K562 (cell line): Measurements from ENCODE around the gene BTRC. TPM values are rescaled to one million over a fixed set of nuclear protein-coding genes. Genes with fewer than 3 reads are reported as not detected.

Source experiments
- ATAC-seq: fragments of 200-7000 bp; cut with Tn5 transposase; 3 replicates; pipeline ENCODE4 v1.9.1; 2020; ENCODE audit warnings: moderate library complexity
- BruUV-seq: library from RNA; stranded (reverse); fragments of 400-500 nt; replicated peaks from 2 replicates; lab custom pipeline; 2021; lab: Mats Ljungman, UMichigan
- CTCF ChIA-PET: fragments of 300-600 bp; formaldehyde crosslinking; extraction: SDS; loops from one replicate; lab custom pipeline; 2021; ENCODE audit warnings: low intra/inter-chr PET ratio; lab: Yijun Ruan, JAX
- POLR2A ChIA-PET: fragments of 300-600, 350-650 bp; sonication (Branson Sonifier 250); formaldehyde crosslinking; extraction: SDS; loops from one replicate; lab custom pipeline; 2021; ENCODE audit warnings: antibody characterized with exemption, inconsistent platforms; lab: Yijun Ruan, JAX
- DNase-seq, 4 experiments: peaks; one replicate each; pipeline versions ENCODE4 v3.0.0 to v3.0.0-alpha.2; 2011 to 2018; ENCODE audit warnings: low spot score in 3 of 4, mixed read lengths in 3 of 4; ENCODE audit errors: extremely low read depth in 1 of 4
- FAIRE-seq: peaks from 2 replicates; lab custom pipeline; 2011; peaks lifted over from hg19 to GRCh38; lab: Jason Lieb, UNC
- H2AFZ ChIP-seq: 2 replicates; pipeline ENCODE4 v1.6.0; 2011; ENCODE audit warnings: low read depth, low read length, control low read depth, inconsistent platforms
- H3K27ac ChIP-seq: fragments of 200-600 bp; 3 replicates; pipeline ENCODE4 v1.8.0; 2011; ENCODE audit warnings: low read depth, mild to moderate bottlenecking, control low read depth, inconsistent platforms, low read length, moderate library complexity, mixed read lengths; ENCODE audit errors: extremely low read depth
- H3K27me3 ChIP-seq, 2 experiments: fragments of 300-600 bp in 1 of 2; 2 replicates in 1 of 2; 3 replicates in 1 of 2; pipeline versions ENCODE4 v1.6.0 to v1.8.0; 2011; ENCODE audit warnings: inconsistent platforms in 2 of 2, low read length in 2 of 2, mild to moderate bottlenecking in 1 of 2, mixed read lengths in 1 of 2, moderate library complexity in 1 of 2; ENCODE audit not compliant: control insufficient read depth in 2 of 2, insufficient read depth in 2 of 2
- H3K36me3 ChIP-seq: fragments of 300-600 bp; 3 replicates; pipeline ENCODE4 v1.8.0; 2011; ENCODE audit warnings: mild to moderate bottlenecking, low read length, inconsistent platforms; ENCODE audit not compliant: control insufficient read depth, insufficient read depth
- H3K4me1 ChIP-seq, 2 experiments: fragments of 200-600 bp in 1 of 2; replicated peaks in 1 of 2; 2 replicates in 1 of 2; 3 replicates in 1 of 2; pipeline versions ENCODE4 v1.5.1 to v1.8.0; 2011; ENCODE audit warnings: inconsistent platforms in 2 of 2, low read length in 2 of 2, mild to moderate bottlenecking in 1 of 2, mixed read lengths in 1 of 2, moderate library complexity in 1 of 2; ENCODE audit not compliant: control insufficient read depth in 2 of 2, insufficient read depth in 2 of 2
- H3K4me2 ChIP-seq: 2 replicates; pipeline ENCODE4 v1.6.1; 2011; ENCODE audit warnings: low read length, control low read depth, inconsistent platforms, mixed read lengths; ENCODE audit not compliant: insufficient read depth
- H3K4me3 ChIP-seq: fragments of 200-600 bp; sonication (generic), shearing (Covaris generic); 2 replicates; pipeline ENCODE4 v1.5.1; 2016; ENCODE audit warnings: control low read depth, inconsistent platforms
- H3K79me2 ChIP-seq: fragments of 200-600 bp; 3 replicates; pipeline ENCODE4 v1.8.0; 2011; ENCODE audit warnings: low read length, inconsistent platforms; ENCODE audit not compliant: control insufficient read depth, insufficient read depth
- H3K9ac ChIP-seq, 2 experiments: 2 replicates each; pipeline versions ENCODE4 v1.6.0 to v1.6.1; 2011; ENCODE audit warnings: low read depth in 2 of 2, low read length in 2 of 2, control low read depth in 1 of 2, inconsistent platforms in 1 of 2, mild to moderate bottlenecking in 1 of 2, mixed read lengths in 1 of 2; ENCODE audit not compliant: insufficient read depth in 1 of 2
- H3K9me1 ChIP-seq: one replicate; pipeline ENCODE4 v1.6.0; 2011; ENCODE audit warnings: inconsistent platforms, mild to moderate bottlenecking, low read length, moderate library complexity; ENCODE audit not compliant: control insufficient read depth, insufficient read depth
- H3K9me3 ChIP-seq: replicated peaks from 2 replicates; pipeline ENCODE4 v1.5.1; 2011; ENCODE audit warnings: low read depth, low read length, inconsistent platforms; ENCODE audit not compliant: control insufficient read depth, insufficient read depth
- H4K20me1 ChIP-seq: replicated peaks from 2 replicates; pipeline ENCODE4 v1.6.1; 2011; ENCODE audit warnings: low read length, inconsistent platforms, mixed read lengths; ENCODE audit not compliant: control insufficient read depth, insufficient read depth
- ARID3A ChIP-seq: IDR thresholded peaks from 2 replicates; pipeline ENCODE4 v1.6.1; 2012; ENCODE audit warnings: low read depth, low read length, improper control_type of control experiment, borderline replicate concordance
- FOXA3 ChIP-seq, 2 experiments: fragments of 450-650 bp in 1 of 2; sonication (generic) in 1 of 2; formaldehyde crosslinking; IDR thresholded peaks in 1 of 2; conservative IDR thresholded peaks in 1 of 2; 2 replicates each; pipeline versions ENCODE4 v1.4.0 to v1.8.0; 2020 to 2022; ENCODE audit warnings: mild to moderate bottlenecking in 2 of 2, missing genetic modification reagents in 1 of 2
- HIVEP1 ChIP-seq: fragments of 250-450 bp; sonication (Bioruptor Pico); IDR thresholded peaks from 2 replicates; pipeline ENCODE4 v1.4.0; 2020; ENCODE audit warnings: mild to moderate bottlenecking
- KHSRP ChIP-seq: fragments of 450-650 bp; IDR thresholded peaks from 2 replicates; pipeline ENCODE4 v1.6.1; 2017
- NR3C1 ChIP-seq: sonication (generic); formaldehyde crosslinking; IDR thresholded peaks from 2 replicates; pipeline ENCODE4 v1.8.1; 2022; ENCODE audit warnings: missing genetic modification reagents
- PHB ChIP-seq: fragments of 250-450 bp; sonication (Bioruptor Pico); IDR thresholded peaks from 2 replicates; pipeline ENCODE4 v1.5.0; 2021
- PHTF2 ChIP-seq: fragments of 250-450 bp; sonication (Bioruptor Pico); IDR thresholded peaks from 2 replicates; pipeline ENCODE4 v1.5.0; 2021; ENCODE audit warnings: mild to moderate bottlenecking
- SMC3 ChIP-seq: conservative IDR thresholded peaks from 2 replicates; pipeline ENCODE4 v1.6.1; 2011; ENCODE audit warnings: low read depth, low read length, improper control_type of control experiment; ENCODE audit not compliant: insufficient read depth
- SOX6 ChIP-seq: fragments of 450-650 bp; IDR thresholded peaks from 2 replicates; pipeline ENCODE4 v1.6.1; 2014; ENCODE audit warnings: mild to moderate bottlenecking
- TAF9B ChIP-seq: fragments of 450-650 bp; IDR thresholded peaks from 2 replicates; pipeline ENCODE4 v1.6.1; 2018; ENCODE audit warnings: mild to moderate bottlenecking; ENCODE audit not compliant: partially characterized antibody
- TFAM ChIP-seq: fragments of 250-450 bp; sonication (Bioruptor Pico); conservative IDR thresholded peaks from 2 replicates; pipeline ENCODE4 v1.5.0; 2021; ENCODE audit warnings: mild to moderate bottlenecking, moderate library complexity
- THAP7 ChIP-seq: fragments of 250-450 bp; sonication (Bioruptor Pico); IDR thresholded peaks from 2 replicates; pipeline ENCODE4 v1.5.0; 2021
- ZNF639 ChIP-seq, 2 experiments: fragments of 200-800 bp in 1 of 2; sonication (Bioruptor generic) in 1 of 2; sonication (generic) in 1 of 2; formaldehyde crosslinking in 1 of 2; IDR thresholded peaks in 1 of 2; conservative IDR thresholded peaks in 1 of 2; 2 replicates each; pipeline versions ENCODE4 v1.5.0 to v1.6.1; 2016 to 2020; ENCODE audit warnings: missing compliant biosample characterization in 1 of 2, missing genetic modification characterization in 1 of 2, missing genetic modification reagents in 1 of 2
- ZNF717 ChIP-seq: fragments of 250-450 bp; sonication (Bioruptor Pico); IDR thresholded peaks from 2 replicates; pipeline ENCODE4 v1.5.0; 2021
- ZNF830 ChIP-seq: fragments of 250-450 bp; sonication (Bioruptor Pico); IDR thresholded peaks from 2 replicates; pipeline ENCODE4 v1.5.0; 2021; ENCODE audit warnings: mild to moderate bottlenecking
- WGBS: fragments of 100-300 bp; shearing (Covaris generic); methylation state at CpG from one replicate; pipeline ENCODE4 v1.1.6; 2016; ENCODE audit warnings: low coverage, mixed read lengths; ENCODE audit not compliant: insufficient coverage; ENCODE audit errors: missing lambda C conversion rate; 5-methylcytosine and 5-hydroxymethylcytosine counted together
- in situ Hi-C: fragments of 300-500 bp; cut with MboI; formaldehyde crosslinking; loops from 4 replicates; pipeline ENCODE4 v1.15.0; 2018; ENCODE audit warnings: inconsistent platforms, mixed read lengths
- intact Hi-C: fragments of 100-400 bp; cut with micrococcal nuclease; formaldehyde crosslinking; loops from 2 replicates; pipeline ENCODE4 v1.14.2; 2022
- polyA plus RNA-seq, 8 experiments: library from polyadenylated mRNA; depleted of rRNA in 4 of 8; stranded (reverse) in 5 of 8; unstranded in 3 of 8; fragments of >200 nt; fragmentation: Nextera tagmentation in 2 of 8; fragmentation: Illumina TruSeq in 1 of 8; extraction: Ambion mirVana in 2 of 8; extraction: Trizol in 1 of 8; gene quantifications; 2 replicates each; pipeline versions ENCODE4 v1.2.1 to v1.2.3, GENCODE V29; 2011 to 2014; ENCODE audit warnings: inconsistent platforms in 1 of 8, missing spikeins in 1 of 8
- total RNA-seq, 7 experiments: library from RNA; depleted of rRNA in 6 of 7; stranded (reverse); fragments of >200 nt in 6 of 7; fragmentation: Illumina TruSeq in 2 of 7; extraction: Trizol in 2 of 7; gene quantifications; 2 replicates each; pipeline versions ENCODE4 v1.2.1 to v1.2.3, GENCODE V29; 2011 to 2021; ENCODE audit warnings: low replicate concordance in 1 of 7

BTRC gene
- total and polyA plus RNA-seq, 9 of the 15 experiments (the other 6 are each of a cell fraction or from before 2014, with no cell fraction given), result 1.6 to 15.4 (median 7.0) TPM

- TF ChIP-seq ARID3A, result peak; percentile 51; the same call in 1 of the 2 replicates
- TF ChIP-seq ZNF717 (CRISPR knock-in tag), result no peak
- peak; percentile 58; the same call in 1 of the 2 replicates for TF ChIP-seq SMC3
- TF ChIP-seq THAP7 (CRISPR knock-in tag), result no peak
- TF ChIP-seq NR3C1, result no peak
- TF ChIP-seq, all 486 proteins: peak for 12
These were observed 113.4 kb downstream of the BTRC start (continued) for GRCh38 chr10:101467286-101467770.

- no peaks in the 10 kb centered on the region for H3K36me3 ChIP-seq
- no peak for DNase-seq
- intact Hi-C loops (no loop called here), in situ Hi-C loops (no loop called here)
- ATAC-seq, result no peak
- CTCF ChIA-PET, result interaction anchor here (1.8 kb wide), 1 partner anchor 167 kb away, joined by 8 read pairs; no protein-coding TSS in a partner anchor
- H3K9ac ChIP-seq, result no peak overlapping the region
- H3K4me2 ChIP-seq, result no peak overlapping the region
- H3K27me3 ChIP-seq, result no peaks in the 10 kb centered on the region
- no peaks in the 10 kb centered on the region for H4K20me1 ChIP-seq
- POLR2A ChIA-PET, result interaction anchor here (1.3 kb wide), 1 partner anchor 20 kb away, joined by 3 read pairs; no protein-coding TSS in a partner anchor
- WGBS, result 42% methylated on average over 2 of the region's 2 CpGs
- no peak overlapping the region for H3K27ac ChIP-seq
- TF ChIP-seq TAF9B (no peak), ZNF639 (CRISPR knock-in tag; conservative IDR thresholded peaks at IDR 0.05 in 1 of 2, IDR thresholded peaks at IDR 0.05 in 1 of 2) (no peak), KHSRP (no peak), FOXA3 (CRISPR knock-in tag; conservative IDR thresholded peaks at IDR 0.05 in 1 of 2, IDR thresholded peaks at IDR 0.05 in 1 of 2) (no peak), TFAM (CRISPR knock-in tag) (no peak), ZNF830 (CRISPR knock-in tag) (no peak), HIVEP1 (CRISPR knock-in tag) (no peak), PHB (CRISPR knock-in tag) (no peak), SOX6 (no peak), PHTF2 (CRISPR knock-in tag) (no peak)
- H3K9me1 ChIP-seq, result no peaks in the 10 kb centered on the region
- no peak overlapping the region for H3K4me3 ChIP-seq
- H3K9me3 ChIP-seq, result no peaks in the 10 kb centered on the region
- H3K4me1 ChIP-seq, result peaks cover 0 to 2% of the 10 kb centered on the region in 2 experiments; a peak in 3 of 5 replicates
- FAIRE-seq, result no peak
- no TSS peak for BruUV-seq
- H2AFZ ChIP-seq, result no peak overlapping the region
- H3K79me2 ChIP-seq, result no peaks in the 10 kb centered on the region
These were observed 114.2 kb downstream of the BTRC start for GRCh38 chr10:101468159-101468558.
